ENCODE data around the gene PTGR1. TPM values are rescaled to one million over a fixed set of nuclear protein-coding genes. Genes with fewer than 3 reads are reported as not detected.

Gene PTGR1
- total and polyA plus RNA-seq, 2 of the 8 experiments (the other 6 are each of a cell fraction or from before 2014, with no cell fraction given) = 16.9 to 28.5 TPM

Other genes starting within 250 kb of the PTGR1 start
- gene ECPAS, start 115.3 kb downstream of the PTGR1 start, total RNA-seq (2021; fragmentation: NEBNext Ultra II Directional; extraction: Animal tissue kit (Norgen Biotek cat#: 25700)) = 123 and 131 TPM in 2 replicates
- gene ECPAS, start 115.3 kb downstream of the PTGR1 start, polyA plus RNA-seq (2011; rRNA removed) = 15.6 and 20.9 TPM in 2 replicates
- gene ZNF483, start 74.5 kb downstream of the PTGR1 start, total RNA-seq (2021; fragmentation: NEBNext Ultra II Directional; extraction: Animal tissue kit (Norgen Biotek cat#: 25700)) = 82.0 and 83.8 TPM in 2 replicates
- gene ZNF483, start 74.5 kb downstream of the PTGR1 start, polyA plus RNA-seq (2011; rRNA removed) = 3.2 and 4.8 TPM in 2 replicates
- 6.2 and 6.6 TPM in 2 replicates for gene DNAJC25, start 31.7 kb upstream of the PTGR1 start, total RNA-seq (2021; fragmentation: NEBNext Ultra II Directional; extraction: Animal tissue kit (Norgen Biotek cat#: 25700))
- gene DNAJC25, start 31.7 kb upstream of the PTGR1 start, polyA plus RNA-seq (2011; rRNA removed) = 2.5 and 2.7 TPM in 2 replicates
- 28.5 and 30.5 TPM in 2 replicates for gene GNG10, start 62.0 kb upstream of the PTGR1 start, total RNA-seq (2021; fragmentation: NEBNext Ultra II Directional; extraction: Animal tissue kit (Norgen Biotek cat#: 25700))
- gene GNG10, start 62.0 kb upstream of the PTGR1 start, polyA plus RNA-seq (2011; rRNA removed) = 17.7 and 24.7 TPM in 2 replicates
- gene SHOC1, start 195.3 kb upstream of the PTGR1 start, total RNA-seq (2021; fragmentation: NEBNext Ultra II Directional; extraction: Animal tissue kit (Norgen Biotek cat#: 25700)) = not detected in 2 replicates
- not detected in 2 replicates for gene SHOC1, start 195.3 kb upstream of the PTGR1 start, polyA plus RNA-seq (2011; rRNA removed)

All from H1 (cell line).